ENCODE results near the gene NPHS1.

GRCh38 chr19:35788205-35788960, 63.9 kb downstream of the NPHS1 start:
- TF ChIP-seq CTCF (IDR thresholded peaks at IDR 0.05; ENCODE audit: poor library complexity) = no peak
- TF ChIP-seq EZH2phosphoT487 (IDR thresholded peaks at IDR 0.05; ENCODE audit: low read depth, severe bottlenecking, unreplicated experiment) = no peak
